SK-N-SH (cell line): ENCODE data around the gene CHST7.

Experiments
- CHD2 ChIP-seq: fragments of 150-350 bp; IDR thresholded peaks from 2 replicates; pipeline ENCODE4 v1.6.1; 2018; ENCODE audit warnings: low read length; ENCODE audit not compliant: partially characterized antibody
- CTCF ChIP-seq: fragments of 200-600 bp; sonication (generic); IDR thresholded peaks from 2 replicates; pipeline ENCODE4 v1.6.1; 2017; ENCODE audit warnings: antibody characterized with exemption, mild to moderate bottlenecking, moderate library complexity
- ELF1 ChIP-seq: IDR thresholded peaks from 2 replicates; pipeline ENCODE4 v1.4.0; 2012
- EP300 ChIP-seq, 2 experiments: IDR thresholded peaks; 2 replicates each; pipeline versions ENCODE4 v1.4.0 to v1.6.1; 2012; ENCODE audit warnings: borderline replicate concordance in 1 of 2, low read depth in 1 of 2, low read length in 1 of 2
- EZH2phosphoT487 ChIP-seq: fragments of 200-600 bp; sonication (generic); IDR thresholded peaks from 2 replicates; pipeline ENCODE4 v1.6.1; 2017; ENCODE audit warnings: low read depth, mixed run types, mild to moderate bottlenecking, antibody characterized with exemption, moderate library complexity, borderline replicate concordance
- FOSL2 ChIP-seq: IDR thresholded peaks from 2 replicates; pipeline ENCODE4 v1.4.0; 2012; ENCODE audit warnings: low read depth, mild to moderate bottlenecking, moderate library complexity, borderline replicate concordance
- JUND ChIP-seq: IDR thresholded peaks from 2 replicates; pipeline ENCODE4 v1.4.0; 2012
- MXI1 ChIP-seq: IDR thresholded peaks from 2 replicates; pipeline ENCODE4 v1.6.1; 2012; ENCODE audit warnings: mild to moderate bottlenecking, low read depth, low read length, improper control_type of control experiment
- POLR2AphosphoS5 ChIP-seq: IDR thresholded peaks from 2 replicates; pipeline ENCODE4 v1.6.1; 2012; ENCODE audit warnings: low read depth, low read length
- RAD21 ChIP-seq: IDR thresholded peaks from 2 replicates; pipeline ENCODE4 v1.6.1; 2012; ENCODE audit warnings: mild to moderate bottlenecking, low read length
- TCF12 ChIP-seq: IDR thresholded peaks from 2 replicates; pipeline ENCODE4 v1.4.0; 2012
- USF2 ChIP-seq: fragments of 150-350 bp; IDR thresholded peaks from 2 replicates; pipeline ENCODE4 v1.6.1; 2017; ENCODE audit warnings: antibody characterized with exemption, low read length, low read depth, borderline replicate concordance
- YY1 ChIP-seq: IDR thresholded peaks from 2 replicates; pipeline ENCODE4 v1.4.0; 2012; ENCODE audit warnings: low read depth, mild to moderate bottlenecking

GRCh38 chrX:46627062-46627461 is 53.5 kb downstream of the CHST7 start:
- TF ChIP-seq CHD2: no peak
- TF ChIP-seq CTCF: no peak
- TF ChIP-seq RAD21: no peak
- TF ChIP-seq USF2: no peak
- TF ChIP-seq ELF1: no peak
- no peak for TF ChIP-seq EP300 (IDR thresholded peaks at IDR 0.05; ENCODE audit: borderline replicate concordance in 1 of 2, low read depth in 1 of 2, low read length in 1 of 2)
- no peak for TF ChIP-seq TCF12
- no peak for TF ChIP-seq YY1
- no peak for TF ChIP-seq JUND
- TF ChIP-seq MXI1: no peak
- no peak for TF ChIP-seq FOSL2
- no peak for TF ChIP-seq POLR2AphosphoS5
- no peak for TF ChIP-seq EZH2phosphoT487
